ENCODE data around the gene INHBC. TPM values are rescaled to one million over a fixed set of nuclear protein-coding genes. Genes with fewer than 3 reads are reported as not detected.

INHBC gene
- not detected in 5 replicates for total RNA-seq (2022; extraction: Qiagen RNA extraction; ENCODE audit: low read depth)

GRCh38 chr12:57434517-57435223 is at the start of gene INHBC:
Gene INHBC (plus strand): TSS chr12:57434784. CDS start chr12:57434887, 103 bp downstream.

GRCh38 chr12:57430931-57431566 is 3.5 kb upstream of the INHBC start, which contains the start of gene R3HDM2:
Gene R3HDM2 (minus strand): TSS chr12:57431043. CDS start chr12:57310428, 120,615 bp downstream.

GRCh38 chr12:57454566-57455373 is 20.2 kb downstream of the INHBC start, which contains the start of gene INHBE:
Gene INHBE (plus strand): TSS chr12:57455307. CDS start chr12:57455537, 230 bp downstream.

GRCh38 chr12:57459750-57460467 is 25.3 kb downstream of the INHBC start, which contains the start of gene GLI1:
Gene GLI1 (plus strand): TSS chr12:57459785. CDS start chr12:57463692, 3,907 bp downstream.

GRCh38 chr12:57479376-57480115 is 45.0 kb downstream of the INHBC start, which contains the start of gene ARHGAP9:
Gene ARHGAP9 (minus strand): TSS chr12:57479866. CDS start chr12:57479406, 460 bp downstream.

GRCh38 chr12:57487597-57488401 is 53.2 kb downstream of the INHBC start, which contains the start of gene MARS1:
Gene MARS1 (plus strand): TSS chr12:57488068. CDS start chr12:57488091, 23 bp downstream.

Other genes starting within 250 kb of the INHBC start
- 4.1 to 5.8 TPM (median 5.1 TPM) in 5 replicates for gene NXPH4, start 218.0 kb upstream of the INHBC start, total RNA-seq (2022; extraction: Qiagen RNA extraction; ENCODE audit: low read depth)
- 111 to 127 TPM (median 124 TPM) in 5 replicates for gene SHMT2, start 205.1 kb upstream of the INHBC start, total RNA-seq (2022; extraction: Qiagen RNA extraction; ENCODE audit: low read depth)
- gene STAC3, start 183.6 kb upstream of the INHBC start, total RNA-seq (2022; extraction: Qiagen RNA extraction; ENCODE audit: low read depth), result 0.15 to 0.49 TPM (median 0.26 TPM) in 5 replicates
- gene R3HDM2, start 3.7 kb upstream of the INHBC start, total RNA-seq (2022; extraction: Qiagen RNA extraction; ENCODE audit: low read depth), result 7.3 to 10.5 TPM (median 9.5 TPM) in 5 replicates
- 0.11 to 0.17 TPM (median 0.13 TPM) in 4 of 5 replicates, not detected in the other for gene INHBE, start 20.5 kb downstream of the INHBC start, total RNA-seq (2022; extraction: Qiagen RNA extraction; ENCODE audit: low read depth)
- 4.9 to 8.1 TPM (median 6.6 TPM) in 5 replicates for gene GLI1, start 25.0 kb downstream of the INHBC start, total RNA-seq (2022; extraction: Qiagen RNA extraction; ENCODE audit: low read depth)
- 0.24 to 0.94 TPM (median 0.82 TPM) in 5 replicates for gene ARHGAP9, start 45.1 kb downstream of the INHBC start, total RNA-seq (2022; extraction: Qiagen RNA extraction; ENCODE audit: low read depth)
- 122 to 274 TPM (median 144 TPM) in 5 replicates for gene MARS1, start 53.3 kb downstream of the INHBC start, total RNA-seq (2022; extraction: Qiagen RNA extraction; ENCODE audit: low read depth)
- 24.1 to 32.1 TPM (median 29.9 TPM) in 5 replicates for gene DDIT3, start 85.7 kb downstream of the INHBC start, total RNA-seq (2022; extraction: Qiagen RNA extraction; ENCODE audit: low read depth)
- gene MBD6, start 88.0 kb downstream of the INHBC start, total RNA-seq (2022; extraction: Qiagen RNA extraction; ENCODE audit: low read depth), result 17.2 to 28.7 TPM (median 25.5 TPM) in 5 replicates
- 105 to 158 TPM (median 121 TPM) in 5 replicates for gene DCTN2, start 112.4 kb downstream of the INHBC start, total RNA-seq (2022; extraction: Qiagen RNA extraction; ENCODE audit: low read depth)
- gene KIF5A, start 115.3 kb downstream of the INHBC start, total RNA-seq (2022; extraction: Qiagen RNA extraction; ENCODE audit: low read depth), result 0.19 to 0.48 TPM (median 0.29 TPM) in 5 replicates
- gene PIP4K2C, start 156.4 kb downstream of the INHBC start, total RNA-seq (2022; extraction: Qiagen RNA extraction; ENCODE audit: low read depth), result 40.5 to 45.1 TPM (median 43.9 TPM) in 5 replicates
- 16.4 to 18.8 TPM (median 18.7 TPM) in 5 replicates for gene DTX3, start 170.0 kb downstream of the INHBC start, total RNA-seq (2022; extraction: Qiagen RNA extraction; ENCODE audit: low read depth)
- gene ARHGEF25, start 176.7 kb downstream of the INHBC start, total RNA-seq (2022; extraction: Qiagen RNA extraction; ENCODE audit: low read depth), result 4.2 to 6.2 TPM (median 5.7 TPM) in 5 replicates
- gene B4GALNT1, start 198.4 kb downstream of the INHBC start, total RNA-seq (2022; extraction: Qiagen RNA extraction; ENCODE audit: low read depth), result 34.5 to 48.1 TPM (median 42.6 TPM) in 5 replicates